Vagina (tissue), 2 donors: ENCODE measurements around the gene FXR2.

ENCODE experiments used
- CTCF ChIP-seq, 3 experiments: fragments of 450-650 bp in 2 of 3; fragments of 200-600 bp in 1 of 3; sonication (generic) in 1 of 3; IDR thresholded peaks; one replicate each; pipeline ENCODE4 v1.5.1; 2017 to 2019; ENCODE audit warnings: antibody characterized with exemption in 3 of 3, mild to moderate bottlenecking in 2 of 3, moderate library complexity in 2 of 3
- POLR2A ChIP-seq, 2 donors: fragments of 450-650 bp; IDR thresholded peaks; one replicate each; pipeline ENCODE4 v1.6.1; 2017; ENCODE audit warnings: antibody characterized with exemption in 2 of 2, mild to moderate bottlenecking in 2 of 2, moderate library complexity in 2 of 2
- POLR2AphosphoS5 ChIP-seq, 2 donors: sonication (generic); formaldehyde crosslinking; IDR thresholded peaks; one replicate each; pipeline ENCODE4 v1.9.0; 2017; ENCODE audit warnings: antibody characterized with exemption in 2 of 2, mild to moderate bottlenecking in 2 of 2, low read depth in 1 of 2; ENCODE audit not compliant: insufficient read depth in 1 of 2

GRCh38 chr17:7606280-7606679 lies 8.4 kb downstream of the FXR2 start:
- no peak for TF ChIP-seq POLR2A (IDR thresholded peaks at IDR 0.05)
- TF ChIP-seq POLR2AphosphoS5 (IDR thresholded peaks at IDR 0.05; ENCODE audit: insufficient read depth in 1 of 2, low read depth in 1 of 2) = no peak
- no peak for TF ChIP-seq CTCF (IDR thresholded peaks at IDR 0.05)
